Breast epithelium (tissue), 4 donors: Measurements from ENCODE around the gene FTO. TPM values are rescaled to one million over a fixed set of nuclear protein-coding genes. Genes with fewer than 3 reads are reported as not detected.
A peak's percentile ranks its signal among the peaks of the same experiment; 100 is the strongest.

Source experiments
- DNase-seq, 2 donors: peaks; one replicate each; pipeline ENCODE4 v3.0.0-alpha.2; 2019; ENCODE audit warnings: low spot score in 2 of 2
- H3K27ac ChIP-seq, 2 donors: fragments of 200-600 bp; sonication (generic) in 1 of 2; one replicate each; pipeline ENCODE4 v1.5.1; 2016 to 2019; ENCODE audit warnings: mild to moderate bottlenecking in 1 of 2
- H3K27me3 ChIP-seq, 2 donors: fragments of 200-600 bp; sonication (generic) in 1 of 2; one replicate each; pipeline versions ENCODE4 v1.5.1 to v1.6.0; 2017 to 2019; ENCODE audit warnings: control low read depth in 1 of 2, mild to moderate bottlenecking in 1 of 2
- H3K36me3 ChIP-seq: fragments of 200-600 bp; one replicate; pipeline ENCODE4 v1.5.1; 2019
- H3K4me1 ChIP-seq, 2 donors: fragments of 200-600 bp; sonication (generic); one replicate each; pipeline ENCODE4 v1.5.1; 2016 to 2019; ENCODE audit warnings: control low read depth in 1 of 2
- H3K4me3 ChIP-seq, 3 donors: fragments of 200-600 bp; sonication (generic); 1 replicate in 2 of 3; 2 replicates in 1 of 3; pipeline ENCODE4 v1.5.1; 2016 to 2019; ENCODE audit warnings: mild to moderate bottlenecking in 3 of 3, moderate library complexity in 2 of 3
- H3K9me3 ChIP-seq, 2 donors: fragments of 200-600 bp; sonication (generic) in 1 of 2; one replicate each; pipeline ENCODE4 v1.5.1; 2016 to 2019; ENCODE audit warnings: control low read depth in 1 of 2
- CTCF ChIP-seq, 3 donors: fragments of 450-650 bp; IDR thresholded peaks; one replicate each; pipeline ENCODE4 v1.5.1; 2016 to 2017; ENCODE audit warnings: antibody characterized with exemption in 3 of 3, mild to moderate bottlenecking in 3 of 3, moderate library complexity in 3 of 3
- POLR2A ChIP-seq: fragments of 450-650 bp; IDR thresholded peaks from one replicate; pipeline ENCODE4 v1.6.1; 2016; ENCODE audit warnings: antibody characterized with exemption, mild to moderate bottlenecking, moderate library complexity
- POLR2AphosphoS5 ChIP-seq, 3 donors: sonication (generic); formaldehyde crosslinking; IDR thresholded peaks; one replicate each; pipeline ENCODE4 v1.6.1; 2017; ENCODE audit warnings: antibody characterized with exemption in 3 of 3
- intact Hi-C: fragments of 100-400 bp; cut with DNase I; formaldehyde crosslinking; loops from one replicate; pipeline ENCODE4 v1.15.1; 2023; ENCODE audit warnings: low total_unique reads
- total RNA-seq, 3 donors: library from RNA; depleted of rRNA; stranded (reverse); fragments of >200 nt; gene quantifications; one replicate each; pipeline ENCODE4 v1.1.0, GENCODE V29; 2016

The FTO gene
- total RNA-seq, 3 donors from 2014 or later, result 109 to 193 (median 174) TPM

GRCh38 chr16:54191163-54191562 is 487.2 kb downstream of the FTO start:
- Histone ChIP-seq H3K36me3 (no peaks in the 10 kb centered on the region), H3K9me3 (peaks cover 0 to 4% of the 10 kb centered on the region in 2 donors), H3K4me3 (no peak overlapping the region), H3K4me1 (no peaks in the 10 kb centered on the region), H3K27ac (no peak overlapping the region), H3K27me3 (no peaks in the 10 kb centered on the region)
- intact Hi-C loops, result no loop called here
- TF ChIP-seq POLR2AphosphoS5 (IDR thresholded peaks at IDR 0.05) (no peak), POLR2A (no peak), CTCF (IDR thresholded peaks at IDR 0.05) (no peak)
- DNase-seq, result no peak

GRCh38 chr16:54191592-54191991 is 487.6 kb downstream of the FTO start:
- no peak for DNase-seq
- Histone ChIP-seq H3K36me3 (no peaks in the 10 kb centered on the region), H3K9me3 (peaks cover 0 to 4% of the 10 kb centered on the region in 2 donors), H3K27ac (no peak overlapping the region), H3K4me3 (no peak overlapping the region), H3K27me3 (no peaks in the 10 kb centered on the region), H3K4me1 (no peaks in the 10 kb centered on the region)
- intact Hi-C loops, result no loop called here
- no peak for TF ChIP-seq POLR2AphosphoS5 (IDR thresholded peaks at IDR 0.05)
- no peak for TF ChIP-seq CTCF (IDR thresholded peaks at IDR 0.05)
- no peak for TF ChIP-seq POLR2A

- Histone ChIP-seq H3K36me3 (no peaks in the 10 kb centered on the region), H3K9me3 (peaks cover 0 to 4% of the 10 kb centered on the region in 2 donors), H3K4me3 (peak overlapping the region in 2 of 3 donors; percentile 48 to 69), H3K4me1 (no peaks in the 10 kb centered on the region), H3K27ac (peak overlapping the region; percentile 96 to 100), H3K27me3 (no peaks in the 10 kb centered on the region)
- intact Hi-C loops, result no loop called here
- DNase-seq, result no peak
- TF ChIP-seq POLR2AphosphoS5 (IDR thresholded peaks at IDR 0.05) (no peak), POLR2A (no peak), CTCF (IDR thresholded peaks at IDR 0.05) (no peak)
These were observed 489.2 kb downstream of the FTO start for GRCh38 chr16:54193013-54193664.

GRCh38 chr16:54193665-54194333 is 489.8 kb downstream of the FTO start:
- DNase-seq, result peak; percentile 85 to 93
- intact Hi-C loops, result no loop called here
- Histone ChIP-seq H3K27me3 (no peaks in the 10 kb centered on the region), H3K4me3 (peak overlapping the region; percentile 29 to 69 (median 48)), H3K36me3 (no peaks in the 10 kb centered on the region), H3K27ac (peak overlapping the region; percentile 96 to 100), H3K4me1 (no peaks in the 10 kb centered on the region), H3K9me3 (peaks cover 0 to 4% of the 10 kb centered on the region in 2 donors)
- TF ChIP-seq CTCF (IDR thresholded peaks at IDR 0.05) (peak; percentile 82 to 92 (median 83)), POLR2A (no peak), POLR2AphosphoS5 (IDR thresholded peaks at IDR 0.05) (peak; percentile 45 to 74 (median 55))

GRCh38 chr16:54194334-54194743 is 490.4 kb downstream of the FTO start:
- no peaks in the 10 kb centered on the region for H3K36me3 ChIP-seq
- H3K4me1 ChIP-seq, result no peaks in the 10 kb centered on the region
- peak in 2 of 3 donors; percentile 13 to 17 for TF ChIP-seq POLR2AphosphoS5 (IDR thresholded peaks at IDR 0.05)
- no peak for TF ChIP-seq POLR2A
- TF ChIP-seq CTCF (IDR thresholded peaks at IDR 0.05), result no peak
- peak overlapping the region; percentile 29 to 69 (median 48) for H3K4me3 ChIP-seq
- peaks cover 0 to 4% of the 10 kb centered on the region in 2 donors for H3K9me3 ChIP-seq
- DNase-seq, result peak; percentile 85 to 89
- intact Hi-C loops, result no loop called here
- H3K27me3 ChIP-seq, result no peaks in the 10 kb centered on the region
- peak overlapping the region; percentile 96 to 100 for H3K27ac ChIP-seq
